Psoas muscle (tissue), 8 donors: ENCODE data around the gene OR51G2. TPM values are rescaled to one million over a fixed set of nuclear protein-coding genes. Genes with fewer than 3 reads are reported as not detected.
"Not testable (repeated sequence)": the region's sequence is repeated elsewhere in the genome, so short reads cannot be mapped to it uniquely, and the experiment has no call there.

Source experiments
- ATAC-seq, 4 donors: fragments of 200-7000 bp; cut with Tn5 transposase; one replicate each; pipeline ENCODE4 v1.9.1; 2020; ENCODE audit warnings: moderate library complexity in 3 of 4, mild to moderate bottlenecking in 2 of 4
- DNase-seq, 2 donors: peaks; one replicate each; pipeline ENCODE4 v3.0.0-alpha.2; 2020
- H3K27ac ChIP-seq: fragments of 200-600 bp; one replicate; pipeline ENCODE4 v1.8.0; 2022
- H3K27me3 ChIP-seq, 3 donors: fragments of 200-600 bp in 1 of 3; one replicate each; pipeline versions ENCODE4 v1.6.1 to v1.8.0; 2013 to 2022; ENCODE audit warnings: low read length in 2 of 3, mild to moderate bottlenecking in 2 of 3, moderate library complexity in 1 of 3; ENCODE audit not compliant: insufficient read depth in 3 of 3
- H3K36me3 ChIP-seq, 2 donors: fragments of 200-600 bp in 1 of 2; one replicate each; pipeline versions ENCODE4 v1.6.1 to v1.8.0; 2013 to 2022; ENCODE audit warnings: low read depth in 1 of 2, mild to moderate bottlenecking in 1 of 2, moderate library complexity in 1 of 2; ENCODE audit not compliant: insufficient read depth in 1 of 2
- H3K4me1 ChIP-seq: fragments of 200-600 bp; one replicate; pipeline ENCODE4 v1.8.0; 2022
- H3K4me3 ChIP-seq: fragments of 200-600 bp; one replicate; pipeline ENCODE4 v1.8.0; 2022; ENCODE audit warnings: mild to moderate bottlenecking
- H3K9me3 ChIP-seq: fragments of 200-600 bp; one replicate; pipeline ENCODE4 v1.8.0; 2022
- WGBS, 3 donors: extraction: QIAGEN DNeasy Blood & Tissue Kit; methylation state at CpG; one replicate each; pipeline versions ENCODE4 v1.1.6 to v1.1.7; 2013; 5-methylcytosine and 5-hydroxymethylcytosine counted together
- intact Hi-C, 2 donors: fragments of 100-400 bp; cut with DNase I; formaldehyde crosslinking; loops; one replicate each; pipeline versions ENCODE4 v1.11.0 to v1.14.2; 2022
- long read RNA-seq, 2 donors: library from polyadenylated mRNA; unstranded; transcript quantifications; one replicate each; pipeline ENCODE4 v2.0.0, GENCODE V29; 2021
- polyA plus RNA-seq, 3 donors: library from polyadenylated mRNA; stranded (reverse); fragments of 200-250 nt; gene quantifications; one replicate each; pipeline ENCODE4 v1.2.3, GENCODE V29; 2013
- total RNA-seq, 4 donors: library from RNA; stranded (reverse); fragmentation: NEBNext Ultra II Directional in 2 of 4; extraction: Animal tissue kit (Norgen Biotek cat#: 25700) in 2 of 4; gene quantifications; one replicate each; pipeline versions ENCODE4 v1.2.1 to v1.2.4, GENCODE V29; 2021 to 2023
- TF ChIP-seq, protein P1 (sequence below): fragments of 200-600 bp; IDR thresholded peaks from one replicate; pipeline ENCODE4 v1.8.0; 2022; ENCODE audit warnings: antibody characterized with exemption
- donor health status: healthy with polysubstance abuse.
- donor health status: DM: no; HTN: no; CAD: no; lungs with moderate emphysema.
- donor health status: Bipolar disorder and iron deficiency.
- donor health status: healthy.
- donor health status: DM: yes; HTN: yes; CAD: no.
- donor health status: DM: no; HTN: no; CAD: no.
- donor health status: DM: no; HTN: no; CAD: no.
- donor health status: DM: yes; HTN: yes; CAD: no.

The OR51G2 gene
- total RNA-seq = not detected
- polyA plus RNA-seq = not detected
- long read RNA-seq, donor 1 = 0 reads
- long read RNA-seq, donor 2 = 0 reads

GRCh38 chr11:4919250-4919649 lies at the start of gene OR51G2:
TSS of gene OR51G2 (minus strand) at chr11:4919350. CDS start at chr11:4915663, 3,687 bp downstream.
- intact Hi-C loops = no loop called here
- no peak within 1 kb of the TSS for H3K27ac ChIP-seq
- ATAC-seq (no peak), DNase-seq (no peak)
- H3K9me3 ChIP-seq = no peaks in the 10 kb centered on the region
- no peaks in the 10 kb centered on the region for H3K36me3 ChIP-seq
- WGBS, 3 donors = 68 to 83% (median 70%) methylated on average over 4 of the region's 4 CpGs
- H3K27me3 ChIP-seq = no peaks in the 10 kb centered on the region
- H3K4me3 ChIP-seq = no peak within 1 kb of the TSS
- H3K4me1 ChIP-seq = no peaks in the 10 kb centered on the region
- TF ChIP-seq, protein P1, sequence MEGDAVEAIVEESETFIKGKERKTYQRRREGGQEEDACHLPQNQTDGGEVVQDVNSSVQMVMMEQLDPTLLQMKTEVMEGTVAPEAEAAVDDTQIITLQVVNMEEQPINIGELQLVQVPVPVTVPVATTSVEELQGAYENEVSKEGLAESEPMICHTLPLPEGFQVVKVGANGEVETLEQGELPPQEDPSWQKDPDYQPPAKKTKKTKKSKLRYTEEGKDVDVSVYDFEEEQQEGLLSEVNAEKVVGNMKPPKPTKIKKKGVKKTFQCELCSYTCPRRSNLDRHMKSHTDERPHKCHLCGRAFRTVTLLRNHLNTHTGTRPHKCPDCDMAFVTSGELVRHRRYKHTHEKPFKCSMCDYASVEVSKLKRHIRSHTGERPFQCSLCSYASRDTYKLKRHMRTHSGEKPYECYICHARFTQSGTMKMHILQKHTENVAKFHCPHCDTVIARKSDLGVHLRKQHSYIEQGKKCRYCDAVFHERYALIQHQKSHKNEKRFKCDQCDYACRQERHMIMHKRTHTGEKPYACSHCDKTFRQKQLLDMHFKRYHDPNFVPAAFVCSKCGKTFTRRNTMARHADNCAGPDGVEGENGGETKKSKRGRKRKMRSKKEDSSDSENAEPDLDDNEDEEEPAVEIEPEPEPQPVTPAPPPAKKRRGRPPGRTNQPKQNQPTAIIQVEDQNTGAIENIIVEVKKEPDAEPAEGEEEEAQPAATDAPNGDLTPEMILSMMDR = no peak

- no peak overlapping the region for H3K4me3 ChIP-seq
- H3K27me3 ChIP-seq = no peaks in the 10 kb centered on the region
- 8 to 31% (median 10%) methylated on average over 1 of the region's 1 CpG for WGBS, 3 donors
- DNase-seq (no peak), ATAC-seq (no peak)
- intact Hi-C loops = no loop called here
- no peaks in the 10 kb centered on the region for H3K36me3 ChIP-seq
- no peaks in the 10 kb centered on the region for H3K4me1 ChIP-seq
- TF ChIP-seq, protein P1 = no peak
- H3K9me3 ChIP-seq = no peaks in the 10 kb centered on the region
- H3K27ac ChIP-seq = no peak overlapping the region
Measured at GRCh38 chr11:4962816-4963215, 43.7 kb upstream of the OR51G2 start.

- no peaks in the 10 kb centered on the region for H3K4me1 ChIP-seq
- no peaks in the 10 kb centered on the region for H3K27me3 ChIP-seq
- intact Hi-C loops = no loop called here
- H3K27ac ChIP-seq = no peak overlapping the region
- TF ChIP-seq, protein P1 = no peak
- no peak for DNase-seq
- H3K4me3 ChIP-seq = no peak overlapping the region
- no peak for ATAC-seq
- no peaks in the 10 kb centered on the region for H3K9me3 ChIP-seq
- H3K36me3 ChIP-seq = no peaks in the 10 kb centered on the region
- WGBS, 3 donors = 65 to 78% (median 74%) methylated on average over 3 of the region's 3 CpGs
Measured at GRCh38 chr11:4960877-4961276, 41.7 kb upstream of the OR51G2 start.

GRCh38 chr11:4957396-4957795 lies 38.2 kb upstream of the OR51G2 start:
- Histone ChIP-seq H3K9me3 (no peaks in the 10 kb centered on the region), H3K36me3 (no peaks in the 10 kb centered on the region), H3K4me1 (no peaks in the 10 kb centered on the region), H3K4me3 (no peak overlapping the region), H3K27ac (no peak overlapping the region), H3K27me3 (no peaks in the 10 kb centered on the region)
- 76 to 82% (median 81%) methylated on average over 4 of the region's 4 CpGs for WGBS, 3 donors
- no peak for DNase-seq
- no peak for ATAC-seq
- TF ChIP-seq, protein P1 = no peak
- intact Hi-C loops = no loop called here

DNA sequence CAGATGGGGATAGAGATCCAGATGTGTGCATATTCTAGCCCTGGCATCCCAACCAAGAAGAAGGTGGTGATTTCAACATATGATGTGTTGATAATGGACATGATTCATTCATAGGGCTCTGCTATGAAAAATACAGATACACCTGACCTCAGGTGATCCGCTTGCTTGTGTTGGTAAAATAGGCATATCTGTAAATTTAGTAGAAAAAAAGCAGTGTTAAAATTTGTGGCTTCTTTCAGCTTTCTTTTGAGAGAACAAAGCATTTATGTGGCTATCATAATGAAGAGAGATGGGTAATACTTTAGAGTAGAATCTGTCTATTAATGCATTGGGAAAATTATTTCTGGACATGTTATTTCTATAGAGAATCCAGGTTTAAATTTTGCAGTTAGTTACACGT lies 36.5 kb upstream of the OR51G2 start, which contains the start of gene OR51A2:
Gene OR51A2, minus strand, starts transcription at position 101 of the 400 bp plus-strand sequence. Its CDS starts 0 bp downstream, at position 101.
- DNase-seq, H3K9me3 ChIP-seq, H3K4me3 ChIP-seq, intact Hi-C loops, ATAC-seq, H3K27me3 ChIP-seq, H3K36me3 ChIP-seq, H3K27ac ChIP-seq, H3K4me1 ChIP-seq: not testable (repeated sequence)
- WGBS, 3 donors = 53 to 59% (median 55%) methylated on average over 2 of the region's 2 CpGs
